Right forelimb (tissue), 1 donor: ENCODE data around the gene PLCH2.
A peak's percentile ranks its signal among the peaks of the same experiment; 100 is the strongest.

Experiments
- DNase-seq: peaks from one replicate; pipeline ENCODE4 v3.0.0-alpha.2; 2018

Gene PLCH2

DNA sequence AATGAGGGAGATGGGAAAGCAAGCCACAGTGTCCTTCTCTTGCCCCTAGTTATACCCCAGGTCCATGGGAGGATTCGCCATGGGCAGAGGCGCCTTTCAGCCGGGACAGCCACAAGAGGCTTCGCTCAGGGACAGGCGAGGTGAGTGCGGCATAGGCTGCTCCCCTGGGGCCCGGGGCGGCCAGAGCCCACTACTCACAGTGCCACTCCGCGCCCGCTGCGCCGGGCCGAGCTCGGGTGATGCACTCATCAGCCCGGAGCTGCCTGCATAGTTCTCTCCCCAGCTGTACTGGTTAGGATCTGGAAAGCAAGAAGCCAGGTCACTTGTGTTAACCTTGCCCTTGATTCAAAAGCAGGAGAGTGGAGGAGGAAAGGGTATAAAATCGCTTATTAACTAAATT lies 41.9 kb downstream of the PLCH2 start:
- no peak for DNase-seq

GRCh38 chr1:2518528-2518927 lies 42.4 kb downstream of the PLCH2 start:
- no peak for DNase-seq

DNA sequence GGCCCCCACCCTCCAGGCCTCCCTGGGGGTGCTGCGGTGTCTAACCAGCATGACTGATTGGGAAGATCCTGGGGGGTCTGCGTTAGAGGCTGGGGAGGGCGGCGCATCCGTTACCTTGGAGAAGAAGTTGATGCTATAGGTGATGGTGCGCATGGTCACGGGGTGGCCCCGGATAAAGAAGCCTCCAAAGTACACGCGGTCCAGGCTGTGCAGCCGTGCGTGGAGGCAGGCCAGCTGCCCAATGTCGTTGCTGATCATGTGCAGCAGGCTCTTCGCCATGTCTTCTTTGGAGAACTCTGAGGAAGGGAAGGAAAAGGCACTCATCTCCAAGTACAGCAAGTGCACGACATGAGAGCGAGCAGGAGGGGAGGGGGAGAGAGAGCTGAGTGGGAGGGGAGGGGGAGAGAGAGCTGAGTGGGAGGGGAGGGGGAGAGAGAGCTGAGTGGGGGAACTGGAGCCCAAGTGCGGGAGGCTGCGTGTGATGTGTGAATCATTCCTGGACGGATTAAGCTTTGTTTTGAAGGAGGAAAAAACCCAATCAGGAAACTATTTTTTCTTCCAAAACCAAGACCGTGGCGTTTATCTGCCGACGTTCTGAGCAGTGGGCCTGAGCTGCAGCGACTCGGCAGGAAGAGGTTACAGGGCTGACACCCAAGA lies 43.1 kb downstream of the PLCH2 start:
- no peak for DNase-seq

- no peak for DNase-seq
These were observed 43.6 kb downstream of the PLCH2 start for GRCh38 chr1:2519729-2520128.

- no peak for DNase-seq
These were observed 44.1 kb downstream of the PLCH2 start for GRCh38 chr1:2520206-2520605.

DNA sequence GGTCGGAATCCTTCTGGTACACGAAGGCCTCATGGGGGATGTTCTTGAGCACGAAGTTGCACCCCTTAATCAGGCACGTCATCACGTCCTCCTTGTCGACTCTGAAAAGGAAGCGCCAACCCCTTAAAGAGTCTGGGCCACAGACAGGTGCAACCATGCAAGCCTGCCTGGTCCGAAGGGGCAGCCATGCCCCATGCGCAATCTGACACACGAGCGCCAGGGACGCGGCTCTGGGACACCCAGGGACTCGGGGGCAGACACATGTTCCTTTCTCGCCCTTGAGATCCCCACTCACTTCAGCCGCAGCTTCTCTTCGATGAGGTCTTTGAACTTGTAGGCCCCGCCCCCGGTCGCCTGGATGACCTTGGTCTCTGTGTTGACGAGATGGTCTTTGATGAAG lies 44.7 kb downstream of the PLCH2 start:
- DNase-seq = no peak

DNA sequence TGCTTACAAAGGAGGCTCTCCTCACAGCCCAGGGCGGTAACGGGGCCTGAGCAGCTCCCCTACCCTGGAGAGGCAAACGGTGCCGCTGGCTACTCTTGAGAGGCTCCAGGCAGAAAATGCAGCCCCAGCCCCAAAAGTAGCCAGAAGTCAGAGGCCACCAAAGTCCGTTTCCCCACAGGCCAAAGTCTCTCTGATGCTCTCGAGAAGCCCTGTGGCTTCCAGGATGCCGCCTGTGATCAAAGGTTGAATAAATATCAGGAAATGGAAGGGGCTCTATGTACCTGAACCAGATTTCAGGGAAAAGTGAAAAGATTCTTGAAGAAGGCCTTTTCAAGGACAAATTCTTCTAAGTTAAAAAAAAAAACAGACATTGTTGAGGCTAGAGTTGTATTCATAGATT lies 46.1 kb downstream of the PLCH2 start:
- DNase-seq = no peak

DNA sequence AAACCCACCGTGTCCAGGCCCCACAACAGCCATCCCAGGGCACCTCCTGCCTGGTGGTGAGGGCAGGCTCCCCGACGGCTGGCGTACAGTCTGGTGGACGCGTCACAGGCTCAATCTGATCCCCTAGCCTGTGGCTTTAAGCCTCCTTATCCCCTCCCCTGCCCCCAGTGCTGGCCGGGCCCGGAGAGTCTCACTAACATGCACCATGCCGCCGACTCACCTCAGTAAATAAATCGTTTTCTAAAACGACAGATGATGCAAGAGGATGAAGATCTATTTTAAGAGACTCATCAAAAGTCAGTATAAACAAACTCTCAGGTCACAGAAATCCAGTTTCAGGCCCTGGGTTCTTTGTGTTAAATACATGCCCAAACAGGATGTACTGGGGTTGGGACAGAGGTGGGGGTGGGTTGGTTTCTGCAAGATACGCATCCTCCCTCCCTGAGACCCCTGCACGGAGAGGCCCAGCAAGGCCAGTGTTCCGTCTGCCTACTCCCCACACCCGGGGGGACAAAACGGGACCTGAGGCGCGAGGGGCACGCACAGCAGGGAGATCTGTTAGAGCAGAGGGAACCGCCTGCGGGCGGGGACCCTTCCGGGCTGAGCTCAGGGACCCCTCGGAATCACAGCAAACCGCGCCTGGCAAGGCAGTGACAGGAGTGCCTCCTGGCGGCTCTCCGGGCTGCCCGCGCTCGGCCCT lies 47.3 kb downstream of the PLCH2 start:
- DNase-seq = no peak

- no peak for DNase-seq
These were observed 48.0 kb downstream of the PLCH2 start for GRCh38 chr1:2523891-2524609.

- no peak for DNase-seq
These were observed 49.5 kb downstream of the PLCH2 start for GRCh38 chr1:2525572-2525919.

- DNase-seq = peak; percentile 93
These were observed 50.1 kb downstream of the PLCH2 start, which contains the start of gene PANK4 for GRCh38 chr1:2525920-2526823. PANK4 (minus strand) TSS chr1:2526596; CDS start chr1:2526587, 9 bp downstream.

GRCh38 chr1:2526824-2527555 lies 50.9 kb downstream of the PLCH2 start:
- DNase-seq = no peak

DNA sequence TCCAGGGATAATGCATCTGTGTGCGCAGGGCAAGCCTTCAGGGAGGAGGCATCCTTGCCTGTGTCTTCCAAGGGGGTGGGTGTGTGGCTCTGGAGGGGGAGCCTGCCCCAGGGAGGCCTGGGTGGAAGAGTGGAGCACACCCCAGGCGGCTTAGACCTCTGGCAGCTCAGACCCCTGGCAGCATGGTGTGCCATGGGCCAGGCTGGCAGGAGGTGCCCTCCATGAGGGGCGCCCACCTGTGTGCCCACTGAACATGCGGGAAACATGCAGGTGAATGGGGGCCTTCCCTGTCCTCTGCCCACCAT lies 51.4 kb downstream of the PLCH2 start:
- no peak for DNase-seq

DNA sequence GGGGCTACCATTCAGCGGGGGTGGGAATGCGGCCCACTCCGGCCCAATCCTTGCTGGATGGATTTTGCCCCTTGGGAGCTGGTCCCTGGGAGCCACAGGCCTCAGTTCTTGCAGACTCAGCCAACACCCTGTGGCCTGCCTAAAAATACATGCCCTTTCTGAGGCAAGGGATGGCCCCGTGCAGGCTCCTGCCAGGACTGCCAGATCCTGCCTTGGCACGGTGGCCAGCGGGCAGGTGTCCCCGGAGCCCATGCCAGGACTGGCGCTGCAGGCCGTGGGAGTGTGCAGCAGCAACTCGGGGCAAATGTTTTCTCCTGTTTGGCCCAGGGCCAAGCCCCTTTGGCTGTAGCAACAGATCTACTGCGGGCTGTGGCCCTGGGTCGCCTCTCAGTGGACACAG lies 51.9 kb downstream of the PLCH2 start:
- no peak for DNase-seq

DNA sequence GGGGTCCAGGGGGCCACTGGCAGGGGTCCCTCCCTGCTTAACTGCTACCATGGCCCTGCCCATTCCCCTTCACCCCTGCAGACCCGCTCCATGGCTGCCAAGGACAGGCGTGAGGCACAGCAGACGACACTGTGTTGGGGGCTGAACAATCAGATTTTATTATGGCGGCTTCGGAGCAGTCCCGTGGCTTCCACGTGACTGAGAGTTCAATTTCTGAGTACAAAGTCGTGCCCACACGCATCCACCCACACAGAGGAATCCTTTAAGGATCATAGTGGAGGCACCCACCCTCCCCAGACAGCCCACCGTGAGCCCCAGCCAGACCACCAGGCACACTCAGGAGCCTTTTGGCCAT lies 52.5 kb downstream of the PLCH2 start:
- DNase-seq = no peak

- no peak for DNase-seq
These were observed 53.1 kb downstream of the PLCH2 start for GRCh38 chr1:2528966-2529783.

DNA sequence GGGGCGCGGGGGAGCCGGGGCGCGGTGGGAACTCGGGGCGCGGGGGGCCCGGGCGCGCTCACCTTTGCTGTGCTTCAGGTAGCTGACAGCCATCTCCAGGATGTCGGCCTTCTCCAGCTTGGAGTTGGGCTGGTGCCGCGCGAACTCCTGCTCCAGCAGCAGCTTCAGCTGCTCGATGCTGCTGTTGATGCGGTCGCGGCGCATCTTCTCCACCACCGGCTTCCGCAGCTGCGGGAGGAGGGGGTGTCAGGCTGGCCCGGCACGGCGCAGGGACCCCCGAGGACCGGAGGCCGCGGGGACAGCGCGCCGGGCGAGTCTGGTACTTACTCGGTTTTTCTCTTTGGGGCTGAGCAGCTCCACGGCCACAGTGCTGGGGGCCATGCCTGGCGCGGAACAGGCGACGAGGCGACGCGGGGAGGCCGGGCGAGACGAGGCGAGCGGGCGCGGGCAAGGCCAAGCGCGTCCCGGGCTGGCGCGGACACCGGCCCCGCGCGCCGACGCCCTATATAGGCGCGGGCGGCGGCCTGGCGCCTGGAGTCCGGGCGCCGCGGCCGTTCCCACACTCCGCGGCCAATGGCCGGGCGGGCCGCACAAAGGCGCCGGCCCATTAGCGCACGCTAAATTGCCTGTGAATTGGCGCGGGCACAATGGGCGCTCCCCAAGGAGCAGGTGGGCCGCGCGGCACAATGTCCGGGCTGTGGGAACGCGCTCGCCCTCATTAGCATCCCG lies 53.9 kb downstream of the PLCH2 start, which contains the start of gene HES5:
TSS of gene HES5 (minus strand) at position 480 of the 729 bp plus-strand sequence. CDS start at position 381, 99 bp downstream.
- no peak for DNase-seq

DNA sequence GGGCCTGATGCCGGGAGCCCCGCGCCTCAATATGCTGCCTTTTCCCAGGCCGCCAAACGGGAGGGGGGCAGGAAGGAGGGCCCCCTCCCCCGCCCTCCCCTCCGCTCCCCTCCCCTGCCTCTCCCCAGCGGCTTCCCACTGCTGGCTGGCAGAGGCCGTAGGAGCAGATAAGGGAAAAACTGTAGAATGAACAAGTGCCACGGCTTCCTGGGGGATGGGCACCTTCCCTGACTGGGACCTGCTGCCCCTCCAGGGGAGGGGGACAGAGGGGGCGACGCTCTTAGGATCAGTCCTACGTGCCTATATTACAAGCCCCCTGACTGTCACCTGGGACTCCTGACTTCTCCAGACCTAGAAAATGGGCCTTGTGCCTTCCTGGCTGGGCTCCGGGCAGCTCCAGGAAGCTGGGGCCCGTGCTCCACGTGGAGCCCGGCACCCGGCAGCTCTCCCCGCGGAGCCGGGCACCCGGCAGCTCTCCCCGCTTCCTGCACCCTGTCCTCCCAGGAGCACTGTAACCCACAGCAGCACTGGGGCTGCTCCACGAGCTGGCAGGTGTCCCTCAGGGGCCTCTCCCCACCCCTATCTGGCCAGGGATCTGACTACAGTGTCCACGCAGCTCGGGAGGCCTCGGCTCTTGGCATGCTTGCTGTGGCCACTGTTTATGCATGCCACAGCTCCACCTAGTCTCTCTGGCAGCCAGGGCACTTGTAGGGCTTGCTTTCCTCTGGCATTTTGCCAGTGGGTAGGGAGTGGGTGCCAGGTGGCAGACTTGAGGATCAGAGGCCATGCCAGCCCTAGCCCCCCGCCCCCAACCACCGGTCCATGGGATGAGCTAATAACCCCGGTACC lies 54.6 kb downstream of the PLCH2 start:
- no peak for DNase-seq

GRCh38 chr1:2532485-2533160 lies 56.5 kb downstream of the PLCH2 start:
- DNase-seq = no peak
